Stimulated activated CD8-positive, alpha-beta memory T cell treated with anti-CD3 and anti-CD28 coated beads, Interleukin-7, amount 100 ng/mL, for 4 hours (primary cell): ENCODE results near the gene PLCL1.

Source experiments
- DNase-seq, 2 donors: peaks; one replicate each; pipeline ENCODE4 v3.0.0-alpha.2; 2020; ENCODE audit warnings: low read depth in 2 of 2

Gene PLCL1

GRCh38 chr2:197885587-197885986, 81.2 kb downstream of the PLCL1 start:
- no peak for DNase-seq

GRCh38 chr2:197888321-197888720, 83.9 kb downstream of the PLCL1 start:
- DNase-seq, result no peak

GRCh38 chr2:197889041-197889440, 84.6 kb downstream of the PLCL1 start:
- DNase-seq, result no peak

GRCh38 chr2:197890168-197890567, 85.8 kb downstream of the PLCL1 start:
- no peak for DNase-seq

- DNase-seq, result no peak
Observed at GRCh38 chr2:197891897-197892442, 87.6 kb downstream of the PLCL1 start.

- no peak for DNase-seq
Observed at GRCh38 chr2:197893403-197894177, 89.2 kb downstream of the PLCL1 start.

GRCh38 chr2:197894751-197895274, 90.4 kb downstream of the PLCL1 start:
- DNase-seq, result no peak

GRCh38 chr2:197897960-197898678, 93.7 kb downstream of the PLCL1 start:
- DNase-seq, result no peak

GRCh38 chr2:197904446-197904845, 100.1 kb downstream of the PLCL1 start:
- no peak for DNase-seq

- DNase-seq, result no peak
Observed at GRCh38 chr2:197908156-197908555, 103.8 kb downstream of the PLCL1 start.

GRCh38 chr2:197908990-197909776, 104.8 kb downstream of the PLCL1 start:
- no peak for DNase-seq

- no peak for DNase-seq
Observed at GRCh38 chr2:197911667-197912066, 107.3 kb downstream of the PLCL1 start.

- no peak for DNase-seq
Observed at GRCh38 chr2:197913084-197913483, 108.7 kb downstream of the PLCL1 start.

- DNase-seq, result no peak
Observed at GRCh38 chr2:197914778-197915177, 110.4 kb downstream of the PLCL1 start.

- no peak for DNase-seq
Observed at GRCh38 chr2:197915548-197916265, 111.3 kb downstream of the PLCL1 start.

GRCh38 chr2:197919487-197919886, 115.1 kb downstream of the PLCL1 start:
- DNase-seq, result no peak

- no peak for DNase-seq
Observed at GRCh38 chr2:197920088-197920487, 115.7 kb downstream of the PLCL1 start.

GRCh38 chr2:197920592-197921201, 116.3 kb downstream of the PLCL1 start:
- DNase-seq, result no peak

- no peak for DNase-seq
Observed at GRCh38 chr2:197924483-197924882, 120.1 kb downstream of the PLCL1 start.

GRCh38 chr2:197925204-197925603, 120.8 kb downstream of the PLCL1 start:
- DNase-seq, result no peak

GRCh38 chr2:197925976-197926375, 121.6 kb downstream of the PLCL1 start:
- DNase-seq, result no peak
